Body of pancreas (tissue), 4 donors: ENCODE data around the gene HERPUD1. TPM values are rescaled to one million over a fixed set of nuclear protein-coding genes. Genes with fewer than 3 reads are reported as not detected.

Source experiments
- ATAC-seq: fragments of 150-250 bp; one replicate; pipeline ENCODE4 v1.9.1; 2016
- DNase-seq, 4 donors: peaks; one replicate each; pipeline ENCODE4 v3.0.0-alpha.2; 2019
- H3K27ac ChIP-seq, 4 donors: fragments of 200-600 bp; sonication (generic); 1 replicate in 3 of 4; 2 replicates in 1 of 4; pipeline versions ENCODE4 v1.5.1 to v1.6.1; 2016 to 2019; ENCODE audit warnings: mild to moderate bottlenecking in 1 of 4, mixed read lengths in 1 of 4, moderate library complexity in 1 of 4
- H3K27me3 ChIP-seq, 2 donors: fragments of 200-600 bp; sonication (generic); one replicate each; pipeline ENCODE4 v1.6.0; 2016; ENCODE audit warnings: mild to moderate bottlenecking in 1 of 2
- H3K36me3 ChIP-seq, 2 donors: fragments of 200-600 bp; sonication (generic); replicated peaks in 1 of 2; 2 replicates each; pipeline ENCODE4 v1.5.1; 2016; ENCODE audit warnings: low read depth in 2 of 2; ENCODE audit not compliant: insufficient read depth in 1 of 2
- H3K4me1 ChIP-seq: fragments of 200-600 bp; sonication (generic); one replicate; pipeline ENCODE4 v1.6.0; 2016
- H3K4me3 ChIP-seq, 2 donors: fragments of 200-600 bp; sonication (generic); 1 replicate in 1 of 2; 2 replicates in 1 of 2; pipeline ENCODE4 v1.5.1; 2016 to 2019
- H3K9me3 ChIP-seq, 3 donors: fragments of 200-600 bp; sonication (generic); 1 replicate in 2 of 3; 2 replicates in 1 of 3; pipeline ENCODE4 v1.5.1; 2016
- POLR2A ChIP-seq, 3 donors: fragments of 450-650 bp; IDR thresholded peaks; one replicate each; pipeline ENCODE4 v1.6.1; 2016; ENCODE audit warnings: antibody characterized with exemption in 3 of 3, mild to moderate bottlenecking in 2 of 3
- WGBS, 2 donors: methylation state at CpG; one replicate each; pipeline ENCODE4 v1.1.5; 2017; 5-methylcytosine and 5-hydroxymethylcytosine counted together
- intact Hi-C: fragments of 100-400 bp; cut with DNase I; formaldehyde crosslinking; loops from one replicate; pipeline ENCODE4 v1.15.1; 2023
- total RNA-seq, 2 donors: library from RNA; depleted of rRNA; stranded (reverse); fragments of >200 nt; gene quantifications; one replicate each; pipeline ENCODE4 v1.1.0, GENCODE V29; 2016
- TF ChIP-seq, protein P1 (sequence below), 7 experiments: fragments of 450-650 bp in 4 of 7; fragments of 200-600 bp in 3 of 7; sonication (generic) in 3 of 7; IDR thresholded peaks; one replicate each; pipeline ENCODE4 v1.5.1; 2016 to 2019; ENCODE audit warnings: antibody characterized with exemption in 7 of 7

Gene HERPUD1
- total RNA-seq, 2 donors from 2014 or later: 211 to 293 TPM

DNA sequence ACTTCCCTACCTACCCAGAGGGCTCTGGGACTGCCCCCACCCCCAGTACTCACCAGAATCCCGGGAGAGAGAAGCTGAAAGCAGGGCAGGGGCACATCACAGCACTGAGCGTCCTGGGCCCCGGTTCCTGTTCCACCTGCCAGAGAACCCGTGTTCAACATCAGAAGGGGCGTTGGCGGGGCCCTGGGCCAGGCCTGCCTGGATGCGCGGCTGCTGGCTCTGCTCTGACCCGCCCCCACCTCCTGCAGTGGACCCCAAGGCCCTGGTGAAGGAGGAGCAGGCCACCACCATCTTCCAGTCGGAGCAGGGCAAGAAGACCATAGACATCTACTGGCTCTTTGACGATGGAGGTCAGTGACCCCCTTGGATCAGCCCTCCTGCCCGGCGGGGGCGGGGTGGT lies 39.2 kb upstream of the HERPUD1 start:
- WGBS, 2 donors: 97 to 100% methylated on average over 4 to 11 of the region's 14 CpGs
- TF ChIP-seq, protein P1, sequence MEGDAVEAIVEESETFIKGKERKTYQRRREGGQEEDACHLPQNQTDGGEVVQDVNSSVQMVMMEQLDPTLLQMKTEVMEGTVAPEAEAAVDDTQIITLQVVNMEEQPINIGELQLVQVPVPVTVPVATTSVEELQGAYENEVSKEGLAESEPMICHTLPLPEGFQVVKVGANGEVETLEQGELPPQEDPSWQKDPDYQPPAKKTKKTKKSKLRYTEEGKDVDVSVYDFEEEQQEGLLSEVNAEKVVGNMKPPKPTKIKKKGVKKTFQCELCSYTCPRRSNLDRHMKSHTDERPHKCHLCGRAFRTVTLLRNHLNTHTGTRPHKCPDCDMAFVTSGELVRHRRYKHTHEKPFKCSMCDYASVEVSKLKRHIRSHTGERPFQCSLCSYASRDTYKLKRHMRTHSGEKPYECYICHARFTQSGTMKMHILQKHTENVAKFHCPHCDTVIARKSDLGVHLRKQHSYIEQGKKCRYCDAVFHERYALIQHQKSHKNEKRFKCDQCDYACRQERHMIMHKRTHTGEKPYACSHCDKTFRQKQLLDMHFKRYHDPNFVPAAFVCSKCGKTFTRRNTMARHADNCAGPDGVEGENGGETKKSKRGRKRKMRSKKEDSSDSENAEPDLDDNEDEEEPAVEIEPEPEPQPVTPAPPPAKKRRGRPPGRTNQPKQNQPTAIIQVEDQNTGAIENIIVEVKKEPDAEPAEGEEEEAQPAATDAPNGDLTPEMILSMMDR (IDR thresholded peaks at IDR 0.05): no peak
- no peak for TF ChIP-seq POLR2A (IDR thresholded peaks at IDR 0.05)
- H3K4me3 ChIP-seq: no peak overlapping the region

DNA sequence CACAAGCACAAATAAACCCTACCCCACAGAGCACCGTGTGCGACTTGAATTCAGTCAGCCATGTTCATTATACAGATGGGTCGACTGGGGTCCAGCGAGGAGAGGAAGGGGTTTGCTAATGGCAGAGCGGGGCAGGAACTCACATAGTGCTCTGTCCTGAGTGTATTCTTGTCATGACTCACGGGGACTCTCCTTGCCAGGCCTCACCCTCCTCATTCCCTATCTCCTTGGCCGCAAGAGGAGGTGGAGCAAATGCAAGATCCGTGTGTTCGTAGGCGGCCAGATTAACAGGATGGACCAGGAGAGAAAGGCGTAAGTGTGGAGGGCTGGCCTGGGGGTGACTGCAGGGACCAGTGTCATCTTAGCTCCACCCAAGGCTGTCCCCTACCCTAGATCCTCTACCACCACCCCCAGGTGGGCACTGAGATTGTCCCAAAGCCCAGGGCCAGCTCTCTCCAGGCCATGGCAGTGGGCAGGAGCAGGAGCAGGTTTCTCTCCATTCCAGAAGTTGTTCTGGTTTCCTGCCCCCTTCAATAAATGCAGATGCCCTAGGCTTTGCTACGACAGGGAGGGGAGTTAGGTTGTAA lies 37.5 kb upstream of the HERPUD1 start:
- no peak for ATAC-seq
- Histone ChIP-seq H3K27ac (no peak overlapping the region), H3K36me3 (no peaks in the 10 kb centered on the region), H3K27me3 (no peaks in the 10 kb centered on the region), H3K4me3 (no peak overlapping the region), H3K4me1 (peaks cover 31% of the 10 kb centered on the region), H3K9me3 (no peaks in the 10 kb centered on the region)
- 82 to 91% methylated on average over 12 of the region's 12 CpGs for WGBS, 2 donors
- intact Hi-C loops: no loop called here
- no peak for TF ChIP-seq POLR2A (IDR thresholded peaks at IDR 0.05)
- TF ChIP-seq, protein P1 (IDR thresholded peaks at IDR 0.05): no peak
- DNase-seq: no peak

More for the DNA sequence above, 39.2 kb upstream of the HERPUD1 start:
- no peaks in the 10 kb centered on the region for H3K9me3 ChIP-seq
- no peaks in the 10 kb centered on the region for H3K27me3 ChIP-seq
- H3K27ac ChIP-seq: no peak overlapping the region
- DNase-seq (no peak), ATAC-seq (no peak)
- H3K4me1 ChIP-seq: peaks cover 22% of the 10 kb centered on the region
- intact Hi-C loops: no loop called here
- H3K36me3 ChIP-seq: no peaks in the 10 kb centered on the region

DNA sequence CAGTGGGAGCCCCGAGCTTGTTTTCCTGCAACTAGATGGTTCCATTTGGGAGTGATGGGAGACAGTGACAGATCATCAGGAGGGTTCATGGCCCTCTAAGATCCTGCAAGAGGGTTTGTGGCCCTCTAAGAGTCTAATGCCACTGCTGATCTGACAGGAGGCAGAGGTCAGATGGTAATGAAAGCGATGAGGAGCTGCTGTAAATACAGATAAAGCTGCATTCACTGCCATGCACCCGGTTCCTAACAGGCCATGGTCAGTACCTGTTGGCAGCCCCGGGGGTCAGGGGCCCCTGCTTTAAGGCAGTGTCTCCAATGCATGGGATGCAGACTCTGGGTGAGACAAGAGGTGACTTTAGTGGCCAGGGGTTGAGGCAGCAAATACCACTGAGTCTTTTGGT lies 36.1 kb upstream of the HERPUD1 start:
- H3K27ac ChIP-seq: peak overlapping the region in 3 of 4 donors; percentile 30 to 87 (median 69)
- ATAC-seq (no peak), DNase-seq (no peak)
- H3K27me3 ChIP-seq: no peaks in the 10 kb centered on the region
- TF ChIP-seq POLR2A (IDR thresholded peaks at IDR 0.05): no peak
- TF ChIP-seq, protein P1 (IDR thresholded peaks at IDR 0.05): no peak
- 37% methylated on average over 4 of the region's 4 CpGs for WGBS, 2 donors
- no peaks in the 10 kb centered on the region for H3K9me3 ChIP-seq
- no peaks in the 10 kb centered on the region for H3K36me3 ChIP-seq
- no peak overlapping the region for H3K4me3 ChIP-seq
- peaks cover 31% of the 10 kb centered on the region for H3K4me1 ChIP-seq
- intact Hi-C loops: no loop called here

DNA sequence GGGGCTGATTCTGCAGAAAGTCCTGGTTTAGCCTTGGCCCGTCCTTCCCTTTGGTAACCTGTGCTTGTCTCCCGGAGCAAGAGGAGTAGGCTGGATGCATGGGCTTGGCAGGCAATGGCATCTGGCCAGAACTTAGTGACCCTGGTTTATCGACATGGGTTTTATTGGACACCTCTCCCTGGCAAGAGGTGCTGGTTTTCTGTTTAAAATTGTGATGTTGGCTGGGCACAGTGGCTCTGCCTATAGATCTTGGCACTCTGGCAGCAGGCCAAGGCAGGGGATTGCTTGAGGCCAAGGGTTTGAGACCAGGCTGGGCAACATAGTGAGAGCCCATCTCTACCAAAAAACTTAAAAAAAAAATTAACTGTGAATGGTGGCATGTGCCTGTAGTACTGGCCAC lies 35.7 kb upstream of the HERPUD1 start:
- DNase-seq (peak; percentile 42 to 61 (median 58)), ATAC-seq (no peak)
- Histone ChIP-seq H3K4me3 (no peak overlapping the region), H3K36me3 (no peaks in the 10 kb centered on the region), H3K4me1 (peaks cover 31% of the 10 kb centered on the region), H3K27me3 (no peaks in the 10 kb centered on the region), H3K9me3 (no peaks in the 10 kb centered on the region), H3K27ac (peak overlapping the region in 3 of 4 donors; percentile 30 to 87 (median 69))
- TF ChIP-seq POLR2A (IDR thresholded peaks at IDR 0.05): no peak
- TF ChIP-seq, protein P1 (IDR thresholded peaks at IDR 0.05): no peak
- intact Hi-C loops: no loop called here
- 30 to 40% methylated on average over 1 to 3 of the region's 3 CpGs for WGBS, 2 donors
